KMS-11 (cell line): ENCODE results near the gene CEACAM16.

Source experiments
- H2AFZ ChIP-seq: fragments of 200-600 bp; sonication (generic); 2 replicates; pipeline ENCODE4 v1.6.1; 2016; ENCODE audit warnings: antibody characterized with exemption, mixed run types, low read depth
- H3K27ac ChIP-seq: fragments of 200-600 bp; sonication (generic); 2 replicates; pipeline ENCODE4 v1.6.1; 2016; ENCODE audit warnings: mild to moderate bottlenecking, mixed run types
- H3K27me3 ChIP-seq: fragments of 200-600 bp; sonication (generic); 2 replicates; pipeline ENCODE4 v1.6.1; 2017; ENCODE audit warnings: mild to moderate bottlenecking, low read depth, mixed run types, moderate library complexity; ENCODE audit not compliant: insufficient read depth
- H3K36me3 ChIP-seq: fragments of 200-600 bp; sonication (generic); 2 replicates; pipeline ENCODE4 v1.6.1; 2017; ENCODE audit warnings: mild to moderate bottlenecking, mixed run types; ENCODE audit not compliant: insufficient read depth
- H3K4me1 ChIP-seq: fragments of 200-600 bp; sonication (generic); 2 replicates; pipeline ENCODE4 v1.6.1; 2016; ENCODE audit warnings: mild to moderate bottlenecking, low read depth, mixed run types; ENCODE audit not compliant: poor library complexity, severe bottlenecking
- H3K4me2 ChIP-seq: fragments of 200-600 bp; sonication (generic); 2 replicates; pipeline ENCODE4 v1.7.0; 2016; ENCODE audit warnings: mild to moderate bottlenecking, mixed run types
- H3K4me3 ChIP-seq: fragments of 200-600 bp; sonication (generic); IDR thresholded peaks from 2 replicates; pipeline ENCODE4 v1.6.1; 2017; ENCODE audit warnings: low read depth, low read length, mixed read lengths; ENCODE audit not compliant: insufficient read depth
- H3K79me2 ChIP-seq: fragments of 200-600 bp; sonication (generic); 2 replicates; pipeline ENCODE4 v1.6.1; 2016; ENCODE audit warnings: low read depth, mixed run types; ENCODE audit not compliant: insufficient read depth
- H3K9ac ChIP-seq: fragments of 200-600 bp; sonication (generic); 2 replicates; pipeline ENCODE4 v1.6.1; 2016; ENCODE audit warnings: mild to moderate bottlenecking, mixed run types
- H4K20me1 ChIP-seq: fragments of 200-600 bp; sonication (generic); 2 replicates; pipeline ENCODE4 v1.6.1; 2016; ENCODE audit warnings: mild to moderate bottlenecking, mixed run types; ENCODE audit not compliant: insufficient read depth
- TF ChIP-seq, protein P1 (sequence below): fragments of 200-600 bp; sonication (generic); conservative IDR thresholded peaks from 2 replicates; pipeline ENCODE4 v1.6.1; 2017; ENCODE audit warnings: low read depth, mild to moderate bottlenecking, antibody characterized with exemption, low read length, moderate library complexity, mixed read lengths

CEACAM16 gene

DNA sequence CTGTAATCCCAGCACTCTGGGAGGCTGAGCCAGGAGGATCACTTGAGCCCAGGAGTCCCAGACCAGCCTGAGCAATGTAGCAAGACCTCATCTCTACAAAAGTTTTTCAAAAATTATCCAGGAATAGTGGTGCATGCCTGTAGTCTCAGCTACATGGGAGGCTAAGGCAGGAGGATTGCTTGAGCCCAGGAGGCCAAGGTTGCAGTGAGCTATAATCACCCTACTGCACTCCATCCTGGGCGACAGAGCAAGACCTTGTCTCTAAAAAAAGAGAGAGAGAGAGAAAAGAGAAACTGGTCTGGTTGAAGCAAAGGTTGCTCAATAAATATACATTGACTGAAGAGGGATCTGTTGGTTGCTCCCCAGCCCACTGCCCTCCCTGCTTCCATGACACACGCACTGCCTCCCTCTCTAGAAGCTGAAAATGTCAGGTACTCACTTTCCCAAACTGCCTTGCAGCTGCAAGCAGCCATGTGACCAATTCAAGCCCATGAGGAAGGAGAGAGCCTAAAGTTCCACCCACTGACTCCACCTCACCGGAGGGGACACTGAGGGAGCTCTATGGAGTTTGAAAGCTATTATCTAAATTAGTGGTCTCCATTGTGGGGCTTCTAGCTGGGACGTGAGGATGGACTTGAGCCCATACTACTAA lies 14.0 kb downstream of the CEACAM16 start:
- Histone ChIP-seq H3K36me3 (no peaks in the 10 kb centered on the region), H4K20me1 (no peaks in the 10 kb centered on the region), H2AFZ (no peak overlapping the region), H3K4me1 (peaks cover 15% of the 10 kb centered on the region), H3K27me3 (no peaks in the 10 kb centered on the region), H3K9ac (no peak overlapping the region), H3K79me2 (no peaks in the 10 kb centered on the region), H3K27ac (no peak overlapping the region), H3K4me3 (no peak overlapping the region), H3K4me2 (no peak overlapping the region)
- TF ChIP-seq, protein P1, sequence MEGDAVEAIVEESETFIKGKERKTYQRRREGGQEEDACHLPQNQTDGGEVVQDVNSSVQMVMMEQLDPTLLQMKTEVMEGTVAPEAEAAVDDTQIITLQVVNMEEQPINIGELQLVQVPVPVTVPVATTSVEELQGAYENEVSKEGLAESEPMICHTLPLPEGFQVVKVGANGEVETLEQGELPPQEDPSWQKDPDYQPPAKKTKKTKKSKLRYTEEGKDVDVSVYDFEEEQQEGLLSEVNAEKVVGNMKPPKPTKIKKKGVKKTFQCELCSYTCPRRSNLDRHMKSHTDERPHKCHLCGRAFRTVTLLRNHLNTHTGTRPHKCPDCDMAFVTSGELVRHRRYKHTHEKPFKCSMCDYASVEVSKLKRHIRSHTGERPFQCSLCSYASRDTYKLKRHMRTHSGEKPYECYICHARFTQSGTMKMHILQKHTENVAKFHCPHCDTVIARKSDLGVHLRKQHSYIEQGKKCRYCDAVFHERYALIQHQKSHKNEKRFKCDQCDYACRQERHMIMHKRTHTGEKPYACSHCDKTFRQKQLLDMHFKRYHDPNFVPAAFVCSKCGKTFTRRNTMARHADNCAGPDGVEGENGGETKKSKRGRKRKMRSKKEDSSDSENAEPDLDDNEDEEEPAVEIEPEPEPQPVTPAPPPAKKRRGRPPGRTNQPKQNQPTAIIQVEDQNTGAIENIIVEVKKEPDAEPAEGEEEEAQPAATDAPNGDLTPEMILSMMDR, result no peak

GRCh38 chr19:44714597-44715169 lies 15.7 kb downstream of the CEACAM16 start:
- H3K4me2 ChIP-seq, result no peak overlapping the region
- peaks cover 32% of the 10 kb centered on the region for H3K4me1 ChIP-seq
- H3K27ac ChIP-seq, result no peak overlapping the region
- H2AFZ ChIP-seq, result no peak overlapping the region
- no peak overlapping the region for H3K4me3 ChIP-seq
- no peak overlapping the region for H3K9ac ChIP-seq
- no peaks in the 10 kb centered on the region for H3K27me3 ChIP-seq
- TF ChIP-seq, protein P1, result no peak
- no peaks in the 10 kb centered on the region for H3K79me2 ChIP-seq
- no peaks in the 10 kb centered on the region for H3K36me3 ChIP-seq
- H4K20me1 ChIP-seq, result no peaks in the 10 kb centered on the region

DNA sequence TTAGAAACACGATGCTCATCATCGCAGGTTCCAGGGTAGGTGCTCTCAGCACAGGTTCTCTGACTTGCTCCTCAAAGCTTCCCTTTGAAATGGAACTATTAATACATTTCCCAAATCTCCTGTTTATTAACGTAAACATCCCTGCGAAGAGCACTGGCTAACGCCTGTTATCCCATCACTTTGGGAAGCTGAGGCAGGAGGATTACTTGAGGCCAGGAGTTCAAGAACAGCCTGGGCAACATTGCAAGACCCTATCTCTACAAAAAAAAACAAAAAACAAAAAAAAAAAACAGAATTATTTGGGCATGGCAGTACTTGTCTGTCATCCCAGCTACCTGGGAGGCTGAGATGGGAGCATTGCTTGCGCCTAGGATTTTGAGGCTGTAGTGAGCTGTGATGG lies 18.7 kb downstream of the CEACAM16 start:
- Histone ChIP-seq H3K79me2 (no peaks in the 10 kb centered on the region), H3K9ac (no peak overlapping the region), H3K4me2 (no peak overlapping the region), H4K20me1 (no peaks in the 10 kb centered on the region), H3K36me3 (no peaks in the 10 kb centered on the region), H2AFZ (no peak overlapping the region), H3K4me1 (peaks cover 59% of the 10 kb centered on the region), H3K4me3 (no peak overlapping the region), H3K27ac (no peak overlapping the region), H3K27me3 (no peaks in the 10 kb centered on the region)
- TF ChIP-seq, protein P1, result no peak

DNA sequence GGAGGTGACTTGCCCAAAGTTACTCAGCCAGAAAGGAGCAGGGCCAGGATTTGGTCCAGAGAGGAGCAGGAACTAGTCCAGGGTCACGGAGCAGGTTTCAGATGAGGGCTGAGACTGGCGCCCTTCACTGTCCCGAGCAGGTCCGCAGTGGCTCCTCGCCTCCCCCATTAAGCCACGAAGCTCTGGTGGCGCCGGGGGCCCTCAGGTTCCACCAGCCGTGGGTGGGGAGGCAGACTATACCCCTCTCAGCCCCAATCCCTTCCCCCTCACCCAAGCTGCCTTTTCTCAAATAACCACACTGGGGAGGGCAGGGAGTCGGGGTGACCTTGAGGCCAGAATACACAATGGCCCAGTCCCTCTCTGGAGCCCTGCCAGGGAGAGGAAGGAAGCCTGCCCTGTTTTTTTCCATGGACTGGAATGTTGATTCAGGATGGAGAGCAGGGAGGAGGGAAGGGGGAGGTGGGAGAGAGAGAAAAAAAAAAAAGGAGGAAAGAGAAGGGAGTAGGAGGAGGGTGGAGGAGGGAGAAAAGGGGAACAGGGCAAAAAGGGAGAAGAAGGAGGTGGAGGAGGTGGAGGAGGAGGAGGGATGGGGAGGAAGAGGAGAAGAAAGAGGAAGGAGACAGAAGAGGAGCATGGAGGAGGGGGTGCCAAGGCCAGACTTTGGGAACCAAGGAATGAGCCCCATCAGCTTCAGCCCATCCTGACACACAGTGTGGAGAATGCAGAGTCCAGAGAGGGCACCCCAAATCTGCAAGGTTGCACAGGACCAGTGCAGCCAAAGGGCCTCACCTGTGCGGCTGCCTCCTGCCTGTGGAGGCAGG lies 19.7 kb downstream of the CEACAM16 start:
- H3K36me3 ChIP-seq, result no peaks in the 10 kb centered on the region
- H2AFZ ChIP-seq, result no peak overlapping the region
- TF ChIP-seq, protein P1, result no peak
- H3K4me2 ChIP-seq, result peak overlapping the region; percentile 38; the same call in 1 of the 2 replicates
- no peaks in the 10 kb centered on the region for H3K27me3 ChIP-seq
- peaks cover 61% of the 10 kb centered on the region for H3K4me1 ChIP-seq
- no peak overlapping the region for H3K4me3 ChIP-seq
- no peaks in the 10 kb centered on the region for H3K79me2 ChIP-seq
- H3K27ac ChIP-seq, result no peak overlapping the region
- H4K20me1 ChIP-seq, result no peaks in the 10 kb centered on the region
- no peak overlapping the region for H3K9ac ChIP-seq
